HG03432 (cell line): Measurements from ENCODE around the gene PRR5.

Experiments used
- ATAC-seq: cut with Tn5 transposase; IDR thresholded peaks from one replicate; pipeline ENCODE4 v1.9.1; 2021; ENCODE audit warnings: mild to moderate bottlenecking, moderate library complexity; ENCODE audit not compliant: unreplicated experiment

Gene PRR5

GRCh38 chr22:44711690-44712555, 9.9 kb downstream of the PRR5 start:
- ATAC-seq = no peak

GRCh38 chr22:44712962-44713361, 11.0 kb downstream of the PRR5 start:
- ATAC-seq = no peak

- no peak for ATAC-seq
Measured at GRCh38 chr22:44714703-44715350, 12.8 kb downstream of the PRR5 start.

GRCh38 chr22:44718418-44718817, 16.4 kb downstream of the PRR5 start:
- ATAC-seq = no peak

- ATAC-seq = no peak
Measured at GRCh38 chr22:44719586-44720368, 17.8 kb downstream of the PRR5 start.

GRCh38 chr22:44721213-44721612, 19.2 kb downstream of the PRR5 start:
- ATAC-seq = no peak

GRCh38 chr22:44722611-44723010, 20.6 kb downstream of the PRR5 start:
- ATAC-seq = no peak

- no peak for ATAC-seq
Measured at GRCh38 chr22:44723801-44724200, 21.8 kb downstream of the PRR5 start.

GRCh38 chr22:44724416-44724815, 22.4 kb downstream of the PRR5 start:
- no peak for ATAC-seq

- no peak for ATAC-seq
Measured at GRCh38 chr22:44724859-44725258, 22.9 kb downstream of the PRR5 start.

GRCh38 chr22:44726439-44726838, 24.4 kb downstream of the PRR5 start:
- no peak for ATAC-seq

GRCh38 chr22:44727148-44727547, 25.1 kb downstream of the PRR5 start:
- no peak for ATAC-seq

GRCh38 chr22:44727709-44728108, 25.7 kb downstream of the PRR5 start:
- no peak for ATAC-seq

- no peak for ATAC-seq
Measured at GRCh38 chr22:44728761-44729324, 26.8 kb downstream of the PRR5 start.

GRCh38 chr22:44729391-44730021, 27.5 kb downstream of the PRR5 start:
- ATAC-seq = no peak

GRCh38 chr22:44730022-44730393, 28.0 kb downstream of the PRR5 start:
- ATAC-seq = no peak

- no peak for ATAC-seq
Measured at GRCh38 chr22:44730490-44731356, 28.7 kb downstream of the PRR5 start.

GRCh38 chr22:44731357-44731970, 29.5 kb downstream of the PRR5 start:
- ATAC-seq = no peak

GRCh38 chr22:44732017-44732561, 30.1 kb downstream of the PRR5 start:
- no peak for ATAC-seq
